CD4-positive, alpha-beta T cell (primary cell): ENCODE results near the gene HSH2D. TPM values are rescaled to one million over a fixed set of nuclear protein-coding genes. Genes with fewer than 3 reads are reported as not detected.

Source experiments
- ATAC-seq: fragments of 200-7000 bp; cut with Tn5 transposase; one replicate; pipeline ENCODE4 v1.10.0; 2022; ENCODE audit warnings: mild to moderate bottlenecking; ENCODE audit not compliant: poor library complexity
- CTCF ChIA-PET: fragments of 350-600 bp; sonication (Branson Sonifier 250); formaldehyde crosslinking; loops from one replicate; lab custom pipeline; 2021; ENCODE audit warnings: antibody characterized with exemption, inconsistent platforms; lab: Charles Lee
- POLR2A ChIA-PET: fragments of 350-600 bp; sonication (Branson Sonifier 250); formaldehyde crosslinking; loops from one replicate; lab custom pipeline; 2021; ENCODE audit warnings: antibody characterized with exemption, inconsistent platforms; lab: Charles Lee
- DNase-seq, 14 experiments: peaks; one replicate each; pipeline ENCODE4 v3.0.0-alpha.2; 2013 to 2020; ENCODE audit warnings: mixed read lengths in 2 of 14
- H3K27ac ChIP-seq, 2 donors: one replicate each; pipeline versions ENCODE4 v1.5.1 to v1.7.0; 2013; ENCODE audit warnings: low read length in 2 of 2, low read depth in 1 of 2, mild to moderate bottlenecking in 1 of 2
- H3K27me3 ChIP-seq, 2 experiments: 1 replicate in 1 of 2; 2 replicates in 1 of 2; pipeline versions ENCODE4 v1.6.1 to v1.7.0; 2013; ENCODE audit warnings: low read length in 2 of 2, control low read depth in 1 of 2, mild to moderate bottlenecking in 1 of 2, moderate library complexity in 1 of 2; ENCODE audit not compliant: insufficient read depth in 2 of 2, control insufficient read depth in 1 of 2
- H3K36me3 ChIP-seq: one replicate; pipeline ENCODE4 v1.6.1; 2013; ENCODE audit warnings: low read length, control low read depth; ENCODE audit not compliant: insufficient read depth
- H3K4me1 ChIP-seq: one replicate; pipeline ENCODE4 v1.6.1; 2013; ENCODE audit warnings: low read length, control low read depth; ENCODE audit not compliant: insufficient read depth
- H3K4me3 ChIP-seq: one replicate; pipeline ENCODE4 v1.5.1; 2013; ENCODE audit warnings: mild to moderate bottlenecking, low read length, moderate library complexity
- H3K9me3 ChIP-seq, 2 experiments: 1 replicate in 1 of 2; 2 replicates in 1 of 2; pipeline versions ENCODE4 v1.6.1 to v1.7.0; 2013; ENCODE audit warnings: low read length in 2 of 2, mild to moderate bottlenecking in 2 of 2, control low read depth in 1 of 2, moderate library complexity in 1 of 2; ENCODE audit not compliant: control insufficient read depth in 1 of 2, insufficient read depth in 1 of 2
- H3K27ac Mint-ChIP-seq: one replicate; pipeline ENCODE4 v1.8.0; 2020; ENCODE audit warnings: mixed read lengths
- H3K27me3 Mint-ChIP-seq: one replicate; pipeline ENCODE4 v1.8.0; 2021; ENCODE audit warnings: mixed read lengths
- H3K36me3 Mint-ChIP-seq: one replicate; pipeline ENCODE4 v1.8.0; 2021; ENCODE audit warnings: low read depth, mixed read lengths
- H3K4me1 Mint-ChIP-seq: one replicate; pipeline ENCODE4 v1.8.0; 2021; ENCODE audit warnings: low read depth, mixed read lengths
- H3K4me3 Mint-ChIP-seq: one replicate; pipeline ENCODE4 v1.8.0; 2020; ENCODE audit warnings: mild to moderate bottlenecking, mixed read lengths
- H3K9me3 Mint-ChIP-seq: one replicate; pipeline ENCODE4 v1.8.0; 2020; ENCODE audit warnings: mixed read lengths
- intact Hi-C, 2 experiments: fragments of 100-400 bp; cut with DNase I in 1 of 2; cut with micrococcal nuclease in 1 of 2; formaldehyde crosslinking; loops; one replicate each; pipeline versions ENCODE4 v1.15.1 to v1.9.0; 2023 to 2025; cut with DNase I, micrococcal nuclease
- total RNA-seq, 174 experiments: library from RNA in 2 of 174; stranded (reverse) in 2 of 174; gene quantifications; one replicate each; pipeline ENCODE4 v1.2.3 and lab custom pipeline; 2021 to 2026
- TF ChIP-seq, protein P1 (sequence below): fragments of 200-600 bp; IDR thresholded peaks from one replicate; pipeline ENCODE4 v1.8.0; 2022; ENCODE audit warnings: antibody characterized with exemption, mild to moderate bottlenecking

HSH2D gene
- total RNA-seq, 2 experiments from 2014 or later: 46.0 to 46.9 TPM

DNA sequence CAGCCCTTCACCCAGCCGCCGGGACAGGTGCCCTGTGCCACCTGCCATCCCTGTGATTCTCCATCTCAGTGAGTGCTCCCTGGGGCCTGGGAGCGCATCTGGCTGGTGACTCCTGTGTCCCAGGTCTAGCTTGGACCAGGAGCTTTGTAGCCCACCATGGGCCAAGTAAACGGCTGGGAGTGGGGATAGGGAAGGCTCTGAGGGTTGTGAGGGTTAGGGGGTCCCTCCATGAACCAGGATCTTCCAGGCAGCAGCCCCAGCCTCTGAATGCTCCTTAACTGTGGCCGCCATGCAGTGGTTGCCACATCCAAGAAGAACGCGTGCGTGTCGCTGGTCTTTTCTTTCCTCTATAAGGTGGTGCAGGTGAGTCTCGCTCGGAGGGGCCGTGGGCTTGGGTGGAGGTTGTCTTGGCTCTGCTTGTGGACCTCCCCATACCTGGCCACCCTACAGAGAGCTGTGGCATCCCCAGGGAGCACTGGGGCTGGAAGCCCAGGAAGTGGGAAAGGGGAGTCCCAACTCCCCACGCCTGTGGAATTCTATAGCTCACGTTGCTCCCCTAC, 62.6 kb downstream of the HSH2D start:
- peaks cover 17% of the 10 kb centered on the region for H3K4me1 ChIP-seq
- Mint-ChIP-seq H3K27me3 (no peaks in the 10 kb centered on the region), H3K4me3 (no peak overlapping the region), H3K27ac (peak overlapping the region; percentile 65), H3K36me3 (peaks cover 82% of the 10 kb centered on the region), H3K4me1 (peaks cover 19% of the 10 kb centered on the region), H3K9me3 (no peaks in the 10 kb centered on the region)
- H3K36me3 ChIP-seq: peaks cover 88% of the 10 kb centered on the region
- DNase-seq (peak in 1 of 14 experiments; percentile 28), ATAC-seq (no peak)
- intact Hi-C loops: no loop called here
- CTCF ChIA-PET: no interaction called here
- POLR2A ChIA-PET: interaction anchor here (0.6 kb wide), 1 partner anchor 118 kb away, joined by 3 read pairs; the partner anchor contains the start of gene KLF2
- H3K9me3 ChIP-seq: no peaks in the 10 kb centered on the region
- H3K4me3 ChIP-seq: no peak overlapping the region
- TF ChIP-seq, protein P1, sequence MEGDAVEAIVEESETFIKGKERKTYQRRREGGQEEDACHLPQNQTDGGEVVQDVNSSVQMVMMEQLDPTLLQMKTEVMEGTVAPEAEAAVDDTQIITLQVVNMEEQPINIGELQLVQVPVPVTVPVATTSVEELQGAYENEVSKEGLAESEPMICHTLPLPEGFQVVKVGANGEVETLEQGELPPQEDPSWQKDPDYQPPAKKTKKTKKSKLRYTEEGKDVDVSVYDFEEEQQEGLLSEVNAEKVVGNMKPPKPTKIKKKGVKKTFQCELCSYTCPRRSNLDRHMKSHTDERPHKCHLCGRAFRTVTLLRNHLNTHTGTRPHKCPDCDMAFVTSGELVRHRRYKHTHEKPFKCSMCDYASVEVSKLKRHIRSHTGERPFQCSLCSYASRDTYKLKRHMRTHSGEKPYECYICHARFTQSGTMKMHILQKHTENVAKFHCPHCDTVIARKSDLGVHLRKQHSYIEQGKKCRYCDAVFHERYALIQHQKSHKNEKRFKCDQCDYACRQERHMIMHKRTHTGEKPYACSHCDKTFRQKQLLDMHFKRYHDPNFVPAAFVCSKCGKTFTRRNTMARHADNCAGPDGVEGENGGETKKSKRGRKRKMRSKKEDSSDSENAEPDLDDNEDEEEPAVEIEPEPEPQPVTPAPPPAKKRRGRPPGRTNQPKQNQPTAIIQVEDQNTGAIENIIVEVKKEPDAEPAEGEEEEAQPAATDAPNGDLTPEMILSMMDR: no peak
- no peaks in the 10 kb centered on the region for H3K27me3 ChIP-seq
- H3K27ac ChIP-seq: no peak overlapping the region

DNA sequence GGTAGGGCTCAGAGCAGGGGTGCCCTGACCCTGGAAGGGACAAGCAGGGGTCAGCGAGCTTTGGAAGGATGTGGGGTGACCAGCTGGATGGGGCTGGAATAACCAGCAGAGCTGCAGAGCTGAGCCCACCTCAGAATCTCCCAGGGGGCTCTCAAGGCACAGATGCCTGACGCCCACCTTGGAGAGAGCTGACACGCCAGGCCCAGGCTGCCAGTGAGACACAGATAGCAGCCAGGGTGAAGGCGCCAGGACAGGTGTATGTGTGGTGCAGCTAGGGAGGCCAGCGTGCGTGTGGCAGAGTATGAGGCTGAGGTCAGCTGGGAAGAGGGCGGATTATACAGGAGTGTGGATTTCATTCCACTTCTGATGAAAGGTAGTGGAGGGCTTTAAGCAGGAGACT, 63.2 kb downstream of the HSH2D start:
- no peak overlapping the region for H3K27ac ChIP-seq
- peaks cover 17% of the 10 kb centered on the region for H3K4me1 ChIP-seq
- no peaks in the 10 kb centered on the region for H3K27me3 ChIP-seq
- peak in 1 of 14 experiments; percentile 20 for DNase-seq
- ChIA-PET POLR2A (interaction anchor here (0.6 kb wide), 1 partner anchor 118 kb away, joined by 3 read pairs; the partner anchor contains the start of gene KLF2), CTCF (no interaction called here)
- no peak overlapping the region for H3K4me3 ChIP-seq
- TF ChIP-seq, protein P1: no peak
- H3K9me3 ChIP-seq: no peaks in the 10 kb centered on the region
- no peak overlapping the region for H3K4me3 Mint-ChIP-seq
- no peaks in the 10 kb centered on the region for H3K9me3 Mint-ChIP-seq
- H3K36me3 ChIP-seq: peaks cover 86% of the 10 kb centered on the region
- peak overlapping the region; percentile 65 for H3K27ac Mint-ChIP-seq
- no peaks in the 10 kb centered on the region for H3K27me3 Mint-ChIP-seq
- no peak for ATAC-seq
- intact Hi-C loops: no loop called here
- peaks cover 84% of the 10 kb centered on the region for H3K36me3 Mint-ChIP-seq
- peaks cover 21% of the 10 kb centered on the region for H3K4me1 Mint-ChIP-seq

GRCh38 chr19:16207063-16207462, 63.6 kb downstream of the HSH2D start:
- TF ChIP-seq, protein P1: no peak
- peaks cover 26% of the 10 kb centered on the region for H3K4me1 Mint-ChIP-seq

More at GRCh38 chr19:16207063-16207462, 63.6 kb downstream of the HSH2D start:
- DNase-seq: peak in 1 of 14 experiments; percentile 23
- peaks cover 86% of the 10 kb centered on the region for H3K36me3 Mint-ChIP-seq
- no peaks in the 10 kb centered on the region for H3K9me3 Mint-ChIP-seq
- intact Hi-C loops: no loop called here
- Histone ChIP-seq H3K4me1 (peaks cover 17% of the 10 kb centered on the region), H3K36me3 (peaks cover 82% of the 10 kb centered on the region), H3K4me3 (no peak overlapping the region), H3K9me3 (no peaks in the 10 kb centered on the region), H3K27me3 (no peaks in the 10 kb centered on the region), H3K27ac (no peak overlapping the region)
- POLR2A ChIA-PET: interaction anchor here (0.6 kb wide), 1 partner anchor 117 kb away, joined by 3 read pairs; the partner anchor contains the start of gene KLF2
- no peaks in the 10 kb centered on the region for H3K27me3 Mint-ChIP-seq
- H3K27ac Mint-ChIP-seq: peak overlapping the region; percentile 65
- CTCF ChIA-PET: no interaction called here
- H3K4me3 Mint-ChIP-seq: no peak overlapping the region
- no peak for ATAC-seq
